Parathyroid adenoma (tissue), 2 donors: Measurements from ENCODE around the gene HORMAD2.

Source experiments
- H2AFZ ChIP-seq: fragments of 300-600 bp; sonication (generic); one replicate; pipeline ENCODE4 v1.7.0; 2017; ENCODE audit warnings: antibody characterized with exemption, mild to moderate bottlenecking
- H3K27ac ChIP-seq: fragments of 300-600 bp; sonication (generic); one replicate; pipeline ENCODE4 v1.7.0; 2017
- H3K27me3 ChIP-seq: fragments of 300-600 bp; sonication (generic); one replicate; pipeline ENCODE4 v1.7.0; 2017; ENCODE audit warnings: low read length; ENCODE audit not compliant: control insufficient read depth, insufficient read depth
- H3K36me3 ChIP-seq: fragments of 300-600 bp; sonication (generic); one replicate; pipeline ENCODE4 v1.7.0; 2017; ENCODE audit warnings: low read length; ENCODE audit not compliant: control insufficient read depth, insufficient read depth
- H3K4me1 ChIP-seq: fragments of 300-600 bp; sonication (generic); one replicate; pipeline ENCODE4 v1.7.0; 2017; ENCODE audit warnings: control low read depth
- H3K4me2 ChIP-seq: fragments of 300-600 bp; sonication (generic); one replicate; pipeline ENCODE4 v1.7.0; 2017; ENCODE audit warnings: low read length
- H3K4me3 ChIP-seq: fragments of 300-600 bp; sonication (generic); one replicate; pipeline ENCODE4 v1.7.0; 2017; ENCODE audit warnings: low read depth, low read length
- H3K79me2 ChIP-seq: fragments of 300-600 bp; sonication (generic); one replicate; pipeline ENCODE4 v1.7.0; 2017; ENCODE audit warnings: control low read depth
- H3K9ac ChIP-seq: fragments of 300-600 bp; sonication (generic); one replicate; pipeline ENCODE4 v1.7.0; 2017; ENCODE audit warnings: mild to moderate bottlenecking
- H3K9me3 ChIP-seq: fragments of 300-600 bp; sonication (generic); one replicate; pipeline ENCODE4 v1.7.0; 2017; ENCODE audit warnings: low read length; ENCODE audit not compliant: control insufficient read depth
- TF ChIP-seq, protein P1 (sequence below): fragments of 300-600 bp; sonication (generic); IDR thresholded peaks from one replicate; pipeline ENCODE4 v1.7.0; 2017; ENCODE audit warnings: antibody characterized with exemption, mild to moderate bottlenecking
- donor health status: primary hyperparathyroidism.

Gene HORMAD2

DNA sequence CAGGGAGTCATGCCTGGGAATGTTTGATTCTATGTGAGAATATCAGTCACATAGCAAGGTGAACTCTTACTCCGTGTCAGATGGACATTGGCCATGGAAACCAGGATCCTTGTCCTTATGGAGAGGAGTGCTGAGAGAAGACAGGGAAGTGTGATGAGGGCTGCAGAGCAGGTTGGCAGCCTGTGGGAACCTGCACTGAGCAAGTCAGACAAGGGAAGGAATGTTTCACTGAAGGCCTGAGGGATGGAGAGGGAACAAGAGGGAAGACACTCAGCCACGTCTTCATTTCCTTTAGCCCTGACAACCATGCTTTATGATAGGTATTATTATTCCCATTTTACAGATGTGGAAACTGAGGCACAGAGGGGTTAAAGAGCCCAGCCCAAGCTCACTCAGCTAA lies 38.4 kb upstream of the HORMAD2 start:
- Histone ChIP-seq H3K27me3 (no peaks in the 10 kb centered on the region), H2AFZ (no peak overlapping the region), H3K27ac (no peak overlapping the region), H3K9me3 (no peaks in the 10 kb centered on the region), H3K4me1 (no peaks in the 10 kb centered on the region), H3K4me3 (no peak overlapping the region), H3K4me2 (no peak overlapping the region), H3K9ac (no peak overlapping the region), H3K36me3 (no peaks in the 10 kb centered on the region), H3K79me2 (no peaks in the 10 kb centered on the region)
- TF ChIP-seq, protein P1, sequence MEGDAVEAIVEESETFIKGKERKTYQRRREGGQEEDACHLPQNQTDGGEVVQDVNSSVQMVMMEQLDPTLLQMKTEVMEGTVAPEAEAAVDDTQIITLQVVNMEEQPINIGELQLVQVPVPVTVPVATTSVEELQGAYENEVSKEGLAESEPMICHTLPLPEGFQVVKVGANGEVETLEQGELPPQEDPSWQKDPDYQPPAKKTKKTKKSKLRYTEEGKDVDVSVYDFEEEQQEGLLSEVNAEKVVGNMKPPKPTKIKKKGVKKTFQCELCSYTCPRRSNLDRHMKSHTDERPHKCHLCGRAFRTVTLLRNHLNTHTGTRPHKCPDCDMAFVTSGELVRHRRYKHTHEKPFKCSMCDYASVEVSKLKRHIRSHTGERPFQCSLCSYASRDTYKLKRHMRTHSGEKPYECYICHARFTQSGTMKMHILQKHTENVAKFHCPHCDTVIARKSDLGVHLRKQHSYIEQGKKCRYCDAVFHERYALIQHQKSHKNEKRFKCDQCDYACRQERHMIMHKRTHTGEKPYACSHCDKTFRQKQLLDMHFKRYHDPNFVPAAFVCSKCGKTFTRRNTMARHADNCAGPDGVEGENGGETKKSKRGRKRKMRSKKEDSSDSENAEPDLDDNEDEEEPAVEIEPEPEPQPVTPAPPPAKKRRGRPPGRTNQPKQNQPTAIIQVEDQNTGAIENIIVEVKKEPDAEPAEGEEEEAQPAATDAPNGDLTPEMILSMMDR: no peak

- Histone ChIP-seq H3K4me2 (no peak overlapping the region), H3K27ac (no peak overlapping the region), H3K9ac (no peak overlapping the region), H3K79me2 (no peaks in the 10 kb centered on the region), H3K36me3 (no peaks in the 10 kb centered on the region), H3K4me3 (no peak overlapping the region), H3K4me1 (no peaks in the 10 kb centered on the region), H3K9me3 (no peaks in the 10 kb centered on the region), H2AFZ (no peak overlapping the region), H3K27me3 (no peaks in the 10 kb centered on the region)
- TF ChIP-seq, protein P1: no peak
Observed at GRCh38 chr22:30043161-30043560, 37.1 kb upstream of the HORMAD2 start.

GRCh38 chr22:30044369-30044768 lies 35.9 kb upstream of the HORMAD2 start:
- Histone ChIP-seq H3K36me3 (no peaks in the 10 kb centered on the region), H3K9ac (no peak overlapping the region), H3K4me3 (no peak overlapping the region), H3K27me3 (no peaks in the 10 kb centered on the region), H2AFZ (no peak overlapping the region), H3K79me2 (no peaks in the 10 kb centered on the region), H3K4me1 (no peaks in the 10 kb centered on the region), H3K4me2 (no peak overlapping the region), H3K27ac (no peak overlapping the region), H3K9me3 (no peaks in the 10 kb centered on the region)
- TF ChIP-seq, protein P1: no peak

DNA sequence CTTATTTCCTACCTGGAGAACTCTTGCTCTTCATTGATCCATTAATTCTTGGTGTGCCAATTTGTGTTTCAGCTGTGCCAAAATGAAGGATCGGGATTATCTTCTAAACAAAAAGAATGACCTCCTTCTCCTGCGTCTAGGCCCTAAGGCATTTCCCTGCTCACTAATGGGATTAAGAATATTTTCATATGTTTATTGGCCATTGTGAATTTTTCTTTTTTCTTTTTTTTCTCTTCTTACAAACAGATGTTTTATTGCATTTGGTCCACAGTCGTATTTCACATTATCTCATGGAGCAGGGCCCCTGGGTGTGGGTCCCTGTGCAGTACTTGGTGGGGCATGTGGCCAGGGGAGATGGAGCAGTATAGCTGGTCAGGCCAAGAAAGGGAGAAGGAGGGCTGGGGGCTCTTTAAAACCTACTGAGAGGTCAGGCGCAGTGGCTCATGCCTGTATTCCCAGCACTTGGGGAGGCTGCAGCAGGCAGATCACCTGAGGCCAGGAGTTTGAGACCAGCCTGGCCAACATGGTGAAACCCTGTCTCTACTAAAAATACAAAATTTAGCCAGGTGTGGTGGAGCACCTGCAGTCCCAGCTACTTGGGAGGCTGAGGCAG lies 35.3 kb upstream of the HORMAD2 start:
- H3K27ac ChIP-seq: no peak overlapping the region
- H3K79me2 ChIP-seq: no peaks in the 10 kb centered on the region
- H3K9me3 ChIP-seq: no peaks in the 10 kb centered on the region
- no peaks in the 10 kb centered on the region for H3K36me3 ChIP-seq
- TF ChIP-seq, protein P1: no peak
- H3K9ac ChIP-seq: no peak overlapping the region
- H3K4me3 ChIP-seq: no peak overlapping the region
- no peak overlapping the region for H2AFZ ChIP-seq
- H3K4me2 ChIP-seq: no peak overlapping the region
- no peaks in the 10 kb centered on the region for H3K4me1 ChIP-seq
- no peaks in the 10 kb centered on the region for H3K27me3 ChIP-seq

GRCh38 chr22:30045494-30045887 lies 34.8 kb upstream of the HORMAD2 start:
- Histone ChIP-seq H3K9me3 (no peaks in the 10 kb centered on the region), H3K4me2 (no peak overlapping the region), H3K36me3 (no peaks in the 10 kb centered on the region), H3K4me3 (no peak overlapping the region), H3K9ac (no peak overlapping the region), H2AFZ (no peak overlapping the region), H3K4me1 (no peaks in the 10 kb centered on the region), H3K27me3 (no peaks in the 10 kb centered on the region), H3K27ac (no peak overlapping the region), H3K79me2 (no peaks in the 10 kb centered on the region)
- TF ChIP-seq, protein P1: no peak
